Bronchial epithelial cell (primary cell): Measurements from ENCODE around the gene NSMF. TPM values are rescaled to one million over a fixed set of nuclear protein-coding genes. Genes with fewer than 3 reads are reported as not detected.

Experiments used
- DNase-seq: peaks from one replicate; pipeline ENCODE4 v3.0.0-alpha.2; 2010; ENCODE audit warnings: low read depth
- FAIRE-seq: peaks from 2 replicates; lab custom pipeline; 2011; peaks lifted over from hg19 to GRCh38; lab: Jason Lieb, UNC
- H3K27me3 ChIP-seq: 2 replicates; pipeline ENCODE4 v1.5.1; 2011; ENCODE audit warnings: low read length; ENCODE audit not compliant: control insufficient read depth, insufficient read depth
- H3K36me3 ChIP-seq: 2 replicates; pipeline ENCODE4 v1.5.1; 2011; ENCODE audit warnings: low read length; ENCODE audit not compliant: control insufficient read depth, insufficient read depth
- H3K4me3 ChIP-seq: 2 replicates; pipeline ENCODE4 v1.5.1; 2011; ENCODE audit warnings: mild to moderate bottlenecking, low read depth, low read length, control low read depth
- CTCF ChIP-seq: IDR thresholded peaks from 2 replicates; pipeline ENCODE4 v1.5.1; 2011; ENCODE audit warnings: mild to moderate bottlenecking, moderate library complexity, low read length, control low read depth, inconsistent platforms; ENCODE audit not compliant: insufficient read depth, severe bottlenecking
- total RNA-seq: library from RNA; depleted of rRNA; stranded (reverse); fragments of >200 nt; gene quantifications from 2 replicates; pipeline ENCODE4 v1.2.1, GENCODE V29; 2014

NSMF gene
- total RNA-seq, 1 donor from 2014 or later = 17.9 TPM

GRCh38 chr9:137493364-137494103 is 34.4 kb upstream of the NSMF start:
- Histone ChIP-seq H3K4me3 (no peak overlapping the region), H3K27me3 (no peaks in the 10 kb centered on the region), H3K36me3 (no peaks in the 10 kb centered on the region)
- no peak for FAIRE-seq
- no peak for DNase-seq
- TF ChIP-seq CTCF = no peak

GRCh38 chr9:137492464-137493363 is 33.6 kb upstream of the NSMF start:
- DNase-seq (no peak), FAIRE-seq (no peak)
- Histone ChIP-seq H3K36me3 (no peaks in the 10 kb centered on the region), H3K27me3 (no peaks in the 10 kb centered on the region), H3K4me3 (no peak overlapping the region)
- no peak for TF ChIP-seq CTCF

GRCh38 chr9:137491735-137492432 is 32.8 kb upstream of the NSMF start:
- Histone ChIP-seq H3K4me3 (no peak overlapping the region), H3K27me3 (no peaks in the 10 kb centered on the region), H3K36me3 (no peaks in the 10 kb centered on the region)
- TF ChIP-seq CTCF = no peak
- no peak for FAIRE-seq
- no peak for DNase-seq

DNA sequence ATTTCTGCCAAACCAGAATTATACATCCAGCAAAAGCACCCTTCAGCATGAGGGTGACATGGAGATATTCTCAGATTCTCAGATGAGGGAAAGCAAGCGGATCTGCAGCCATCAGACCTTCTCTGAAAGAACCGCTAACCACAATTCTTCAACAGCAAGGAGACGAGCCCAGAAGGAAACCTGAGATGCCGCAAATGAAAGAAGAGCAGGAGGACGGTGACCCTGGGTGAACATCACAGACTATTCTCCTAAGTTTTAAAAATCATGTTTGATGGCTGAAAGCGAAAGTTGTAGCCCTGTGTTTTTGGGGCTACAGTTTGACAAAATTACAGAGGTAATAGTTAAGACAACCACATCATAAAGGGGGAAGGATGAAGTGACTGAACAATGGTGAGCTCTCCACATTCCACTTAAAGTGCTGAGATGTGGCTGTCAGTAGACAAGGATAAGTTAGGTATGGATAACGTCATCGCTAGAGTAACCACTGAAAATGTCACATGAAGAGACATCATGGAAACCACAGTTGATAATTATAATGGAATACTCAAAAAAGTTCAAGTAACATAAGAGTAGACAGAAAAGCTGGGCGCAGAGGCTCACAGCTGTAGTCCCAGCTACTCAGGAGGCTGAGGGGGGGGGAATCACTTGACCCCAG is 31.5 kb upstream of the NSMF start:
- H3K27me3 ChIP-seq = no peaks in the 10 kb centered on the region
- DNase-seq (no peak), FAIRE-seq (no peak)
- H3K36me3 ChIP-seq = no peaks in the 10 kb centered on the region
- no peak overlapping the region for H3K4me3 ChIP-seq
- TF ChIP-seq CTCF = no peak

DNA sequence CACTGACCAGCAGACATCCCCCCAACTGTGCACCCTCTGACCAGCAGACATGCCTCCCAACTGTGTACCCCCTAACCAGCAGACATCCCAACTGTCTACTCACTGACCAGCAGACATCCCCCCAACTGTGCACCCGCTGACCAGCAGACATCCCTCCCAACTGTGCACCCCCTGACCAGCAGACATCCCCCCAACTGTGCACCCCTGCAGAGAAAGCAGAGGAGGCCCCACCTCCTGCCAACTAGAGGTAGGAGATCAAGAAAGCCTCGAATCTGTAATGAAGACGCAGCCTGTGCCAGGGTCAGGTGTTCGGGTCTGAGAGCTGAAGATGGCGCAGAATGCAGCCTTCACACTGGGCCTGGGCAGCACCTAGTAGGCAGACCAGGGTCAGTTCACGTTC is 29.8 kb upstream of the NSMF start:
- no peak for DNase-seq
- Histone ChIP-seq H3K27me3 (no peaks in the 10 kb centered on the region), H3K36me3 (no peaks in the 10 kb centered on the region), H3K4me3 (no peak overlapping the region)
- no peak for TF ChIP-seq CTCF
- FAIRE-seq = no peak
